Upper lobe of right lung (tissue), 1 donor: ENCODE results near the gene RSPRY1. TPM values are rescaled to one million over a fixed set of nuclear protein-coding genes. Genes with fewer than 3 reads are reported as not detected.

Experiments used
- ATAC-seq: fragments of 200-7000 bp; cut with Tn5 transposase; one replicate; pipeline ENCODE4 v1.9.1; 2020; ENCODE audit warnings: mild to moderate bottlenecking, moderate library complexity
- DNase-seq: peaks from one replicate; pipeline ENCODE4 v3.0.0-alpha.2; 2020
- H3K27ac ChIP-seq: fragments of 200-600 bp; one replicate; pipeline ENCODE4 v1.8.0; 2022
- H3K27me3 ChIP-seq: fragments of 200-600 bp; one replicate; pipeline ENCODE4 v1.8.0; 2022; ENCODE audit warnings: mild to moderate bottlenecking
- H3K36me3 ChIP-seq: fragments of 200-600 bp; one replicate; pipeline ENCODE4 v1.8.0; 2022
- H3K4me1 ChIP-seq: fragments of 200-600 bp; one replicate; pipeline ENCODE4 v1.8.0; 2022
- H3K4me3 ChIP-seq: fragments of 200-600 bp; one replicate; pipeline ENCODE4 v1.8.0; 2022; ENCODE audit warnings: mild to moderate bottlenecking
- H3K9me3 ChIP-seq: fragments of 200-600 bp; one replicate; pipeline ENCODE4 v1.8.0; 2022
- CTCF ChIP-seq: fragments of 200-600 bp; IDR thresholded peaks from one replicate; pipeline ENCODE4 v1.8.0; 2022; ENCODE audit warnings: antibody characterized with exemption
- intact Hi-C: fragments of 100-400 bp; cut with DNase I; formaldehyde crosslinking; loops from one replicate; pipeline ENCODE4 v1.11.0; 2022
- total RNA-seq: library from RNA; stranded (reverse); fragmentation: NEBNext Ultra II Directional; extraction: Animal tissue kit (Norgen Biotek cat#: 25700); gene quantifications from one replicate; pipeline ENCODE4 v1.2.1, GENCODE V29; 2021
- donor health status: DM: no; HTN: yes; CAD: no; lungs with severe emphysema.

The RSPRY1 gene
- total RNA-seq, 1 donor from 2014 or later, result 36.2 TPM

- no peak overlapping the region for H3K27ac ChIP-seq
- DNase-seq, result no peak
- no peaks in the 10 kb centered on the region for H3K9me3 ChIP-seq
- ATAC-seq, result no peak
- no peak overlapping the region for H3K4me3 ChIP-seq
- H3K36me3 ChIP-seq, result peaks cover 95% of the 10 kb centered on the region
- no peaks in the 10 kb centered on the region for H3K4me1 ChIP-seq
- intact Hi-C loops, result no loop called here
- no peaks in the 10 kb centered on the region for H3K27me3 ChIP-seq
- no peak for TF ChIP-seq CTCF
These were observed 39.8 kb downstream of the RSPRY1 start for GRCh38 chr16:57225978-57226377.

DNA sequence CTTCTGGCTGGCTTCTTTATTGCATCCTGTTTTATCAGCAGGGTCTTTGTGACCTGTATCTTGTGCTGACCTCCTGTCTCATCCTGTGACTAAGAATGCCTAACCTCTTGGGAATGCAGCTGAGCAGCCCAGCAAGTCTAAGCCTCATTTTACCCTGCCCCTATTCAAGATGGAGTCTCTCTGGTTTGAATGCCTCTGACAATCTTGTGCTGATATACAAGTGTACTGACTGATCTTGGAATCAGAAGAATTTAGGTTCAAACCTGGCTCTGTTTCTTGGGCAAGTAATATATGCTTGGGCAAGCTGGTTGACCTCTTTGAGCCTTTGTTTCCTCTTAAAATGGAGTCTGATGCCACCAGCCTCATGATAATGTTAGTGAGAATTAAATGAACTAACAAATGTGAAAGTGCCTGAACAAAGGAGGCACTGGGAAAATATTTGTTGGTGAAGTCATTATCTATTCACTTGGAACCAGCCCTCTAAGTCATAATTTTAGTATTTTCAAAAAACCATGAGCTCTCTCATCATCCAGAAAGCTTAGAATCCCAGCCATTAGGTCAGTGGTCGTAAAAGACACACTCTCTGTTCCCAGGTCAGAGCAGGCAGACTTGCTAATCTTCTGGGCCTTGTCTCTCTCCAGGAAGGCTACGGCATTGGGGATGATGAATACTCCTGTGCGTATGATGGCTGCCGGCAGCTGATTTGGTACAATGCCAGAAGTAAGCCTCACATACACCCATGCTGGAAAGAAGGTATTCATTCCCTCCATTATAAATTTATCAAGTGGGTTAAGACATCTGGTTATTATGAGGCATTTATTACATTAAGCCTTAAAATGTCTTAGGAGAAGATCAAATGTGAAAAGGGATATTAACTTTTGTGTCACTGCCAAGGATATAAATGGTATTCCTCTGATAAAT is 40.8 kb downstream of the RSPRY1 start:
- ATAC-seq (no peak), DNase-seq (no peak)
- Histone ChIP-seq H3K27me3 (no peaks in the 10 kb centered on the region), H3K9me3 (no peaks in the 10 kb centered on the region), H3K36me3 (peaks cover 95% of the 10 kb centered on the region), H3K4me3 (no peak overlapping the region), H3K4me1 (no peaks in the 10 kb centered on the region), H3K27ac (no peak overlapping the region)
- intact Hi-C loops, result no loop called here
- no peak for TF ChIP-seq CTCF

DNA sequence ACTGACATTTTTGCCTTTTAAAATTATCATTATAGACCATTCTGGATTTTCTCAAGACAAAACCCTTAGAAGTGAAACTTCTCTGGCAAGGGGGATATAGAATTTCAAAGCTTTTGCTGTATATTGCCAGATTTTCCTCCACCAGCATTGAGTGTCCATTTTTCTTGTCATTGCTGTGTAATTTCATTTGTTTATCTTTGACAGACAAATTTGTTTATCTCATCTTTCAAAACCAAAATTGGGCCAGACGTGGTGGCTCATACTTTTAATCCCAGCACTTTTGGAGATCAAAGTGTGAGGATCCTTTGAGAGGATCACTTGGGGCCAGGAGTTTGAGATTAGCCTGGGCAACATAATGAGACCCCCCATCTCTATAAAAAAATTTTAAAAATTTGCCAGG is 43.0 kb downstream of the RSPRY1 start:
- intact Hi-C loops, result no loop called here
- no peaks in the 10 kb centered on the region for H3K9me3 ChIP-seq
- H3K4me1 ChIP-seq, result no peaks in the 10 kb centered on the region
- TF ChIP-seq CTCF, result no peak
- H3K4me3 ChIP-seq, result no peak overlapping the region
- no peak for ATAC-seq
- DNase-seq, result no peak
- no peaks in the 10 kb centered on the region for H3K27me3 ChIP-seq
- H3K27ac ChIP-seq, result no peak overlapping the region
- peaks cover 97% of the 10 kb centered on the region for H3K36me3 ChIP-seq

- H3K4me3 ChIP-seq, result no peak overlapping the region
- TF ChIP-seq CTCF, result no peak
- H3K27me3 ChIP-seq, result no peaks in the 10 kb centered on the region
- no peak overlapping the region for H3K27ac ChIP-seq
- no peaks in the 10 kb centered on the region for H3K9me3 ChIP-seq
- H3K36me3 ChIP-seq, result peaks cover 96% of the 10 kb centered on the region
- DNase-seq (no peak), ATAC-seq (no peak)
- intact Hi-C loops, result no loop called here
- H3K4me1 ChIP-seq, result no peaks in the 10 kb centered on the region
These were observed 45.8 kb downstream of the RSPRY1 start for GRCh38 chr16:57231821-57232350.

- ATAC-seq (no peak), DNase-seq (no peak)
- H3K27me3 ChIP-seq, result no peaks in the 10 kb centered on the region
- H3K27ac ChIP-seq, result no peak overlapping the region
- intact Hi-C loops, result no loop called here
- H3K9me3 ChIP-seq, result no peaks in the 10 kb centered on the region
- H3K4me3 ChIP-seq, result no peak overlapping the region
- H3K36me3 ChIP-seq, result peaks cover 91% of the 10 kb centered on the region
- TF ChIP-seq CTCF, result no peak
- no peaks in the 10 kb centered on the region for H3K4me1 ChIP-seq
These were observed 48.0 kb downstream of the RSPRY1 start for GRCh38 chr16:57233944-57234706.
